ENCODE results near the gene SHBG. TPM values are rescaled to one million over a fixed set of nuclear protein-coding genes. Genes with fewer than 3 reads are reported as not detected.
"Not testable (repeated sequence)": the region's sequence is repeated elsewhere in the genome, so short reads cannot be mapped to it uniquely, and the experiment has no call there.

The SHBG gene
- total RNA-seq, 1 donor from 2014 or later, result 5.9 TPM

- peak; percentile 100 for DNase-seq (ENCODE audit: low spot score, unreplicated experiment)
- TF ChIP-seq CTCF (IDR thresholded peaks at IDR 0.05; ENCODE audit: unreplicated experiment), result peak; percentile 61
- H3K27me3 Mint-ChIP-seq, result no peaks in the 10 kb centered on the region
- peak within 1 kb of the TSS; percentile 97 for H3K27ac Mint-ChIP-seq
- H3K9me3 Mint-ChIP-seq (ENCODE audit: low read depth), result no peaks in the 10 kb centered on the region
- H3K4me3 Mint-ChIP-seq (ENCODE audit: low read depth), result peak within 1 kb of the TSS; percentile 87
- peaks cover 25% of the 10 kb centered on the region for H3K4me1 Mint-ChIP-seq (ENCODE audit: low read depth)
- H3K36me3 Mint-ChIP-seq (ENCODE audit: insufficient read depth), result peaks cover 1% of the 10 kb centered on the region
Measured at GRCh38 chr17:7614425-7615264, 15.3 kb upstream of the SHBG start, which contains the start of gene FXR2. Gene FXR2, minus strand, starts transcription at chr17:7614897. Its CDS starts 365 bp downstream, at chr17:7614532.

- H3K4me1 Mint-ChIP-seq (ENCODE audit: low read depth), result peaks cover 25% of the 10 kb centered on the region
- no peak for TF ChIP-seq CTCF (IDR thresholded peaks at IDR 0.05; ENCODE audit: unreplicated experiment)
- no peak for DNase-seq (ENCODE audit: low spot score, unreplicated experiment)
- H3K27ac Mint-ChIP-seq, result peak overlapping the region; percentile 97
- no peaks in the 10 kb centered on the region for H3K27me3 Mint-ChIP-seq
- no peaks in the 10 kb centered on the region for H3K9me3 Mint-ChIP-seq (ENCODE audit: low read depth)
- H3K4me3 Mint-ChIP-seq (ENCODE audit: low read depth), result peak overlapping the region; percentile 71
- H3K36me3 Mint-ChIP-seq (ENCODE audit: insufficient read depth), result peaks cover 1% of the 10 kb centered on the region
Measured at GRCh38 chr17:7615265-7615747, 14.6 kb upstream of the SHBG start.

GRCh38 chr17:7618608-7619007 lies 11.3 kb upstream of the SHBG start:
- no peak for TF ChIP-seq CTCF (IDR thresholded peaks at IDR 0.05; ENCODE audit: unreplicated experiment)
- H3K27me3 Mint-ChIP-seq, result no peaks in the 10 kb centered on the region
- no peak for DNase-seq (ENCODE audit: low spot score, unreplicated experiment)
- H3K4me3 Mint-ChIP-seq (ENCODE audit: low read depth), result no peak overlapping the region
- no peaks in the 10 kb centered on the region for H3K36me3 Mint-ChIP-seq (ENCODE audit: insufficient read depth)
- peak overlapping the region; percentile 43 for H3K27ac Mint-ChIP-seq
- H3K9me3 Mint-ChIP-seq (ENCODE audit: low read depth), result no peaks in the 10 kb centered on the region
- H3K4me1 Mint-ChIP-seq (ENCODE audit: low read depth), result peaks cover 2% of the 10 kb centered on the region

- Mint-ChIP-seq H3K27me3 (no peaks in the 10 kb centered on the region), H3K4me3 (ENCODE audit: low read depth) (no peak overlapping the region), H3K36me3 (ENCODE audit: insufficient read depth) (peaks cover 1% of the 10 kb centered on the region), H3K4me1 (ENCODE audit: low read depth) (no peaks in the 10 kb centered on the region), H3K9me3 (ENCODE audit: low read depth) (no peaks in the 10 kb centered on the region), H3K27ac (no peak overlapping the region)
- TF ChIP-seq CTCF (IDR thresholded peaks at IDR 0.05; ENCODE audit: unreplicated experiment), result no peak
- DNase-seq (ENCODE audit: low spot score, unreplicated experiment), result no peak
Measured at GRCh38 chr17:7620835-7621234, 9.1 kb upstream of the SHBG start.

- Mint-ChIP-seq H3K27me3 (no peaks in the 10 kb centered on the region), H3K36me3 (ENCODE audit: insufficient read depth) (peaks cover 5% of the 10 kb centered on the region), H3K27ac (no peak overlapping the region), H3K4me3 (ENCODE audit: low read depth) (no peak overlapping the region), H3K9me3 (ENCODE audit: low read depth) (no peaks in the 10 kb centered on the region), H3K4me1 (ENCODE audit: low read depth) (peaks cover 9% of the 10 kb centered on the region)
- no peak for TF ChIP-seq CTCF (IDR thresholded peaks at IDR 0.05; ENCODE audit: unreplicated experiment)
- no peak for DNase-seq (ENCODE audit: low spot score, unreplicated experiment)
Measured at GRCh38 chr17:7623661-7624060, 6.3 kb upstream of the SHBG start.

GRCh38 chr17:7625749-7626148 lies 4.2 kb upstream of the SHBG start:
- Mint-ChIP-seq H3K4me1 (ENCODE audit: low read depth) (peaks cover 15% of the 10 kb centered on the region), H3K4me3 (ENCODE audit: low read depth) (peak overlapping the region; percentile 26), H3K27ac (peak overlapping the region; percentile 37)
- not testable (repeated sequence) for H3K9me3 Mint-ChIP-seq (ENCODE audit: low read depth); DNase-seq (ENCODE audit: low spot score, unreplicated experiment); H3K27me3 Mint-ChIP-seq; H3K36me3 Mint-ChIP-seq (ENCODE audit: insufficient read depth)

All from progenitor cell of endocrine pancreas (in vitro differentiated cells).